Duodenal mucosa (tissue), 2 donors: Measurements from ENCODE around the gene ENPEP.
"Not testable (repeated sequence)": the region's sequence is repeated elsewhere in the genome, so short reads cannot be mapped to it uniquely, and the experiment has no call there.

Experiments used
- H3K27ac ChIP-seq: one replicate; pipeline ENCODE4 v1.7.0; 2013; ENCODE audit warnings: low read depth, low read length
- H3K27me3 ChIP-seq, 2 donors: one replicate each; pipeline ENCODE4 v1.7.0; 2013; ENCODE audit warnings: low read length in 2 of 2, control low read depth in 1 of 2; ENCODE audit not compliant: insufficient read depth in 2 of 2, control insufficient read depth in 1 of 2
- H3K36me3 ChIP-seq, 2 donors: one replicate each; pipeline ENCODE4 v1.7.0; 2013; ENCODE audit warnings: low read length in 2 of 2, control low read depth in 1 of 2; ENCODE audit not compliant: insufficient read depth in 2 of 2, control insufficient read depth in 1 of 2
- H3K4me1 ChIP-seq, 2 donors: one replicate each; pipeline ENCODE4 v1.7.0; 2013; ENCODE audit warnings: low read length in 2 of 2, control low read depth in 1 of 2; ENCODE audit not compliant: insufficient read depth in 2 of 2, control insufficient read depth in 1 of 2
- H3K4me3 ChIP-seq, 2 donors: one replicate each; pipeline ENCODE4 v1.7.0; 2013; ENCODE audit warnings: low read length in 2 of 2, low read depth in 1 of 2
- H3K9ac ChIP-seq, 2 donors: one replicate each; pipeline ENCODE4 v1.7.0; 2013; ENCODE audit warnings: low read length in 2 of 2, low read depth in 1 of 2
- H3K9me3 ChIP-seq, 2 donors: one replicate each; pipeline ENCODE4 v1.7.0; 2013; ENCODE audit warnings: low read length in 2 of 2, control low read depth in 1 of 2; ENCODE audit not compliant: control insufficient read depth in 1 of 2

The ENPEP gene

DNA sequence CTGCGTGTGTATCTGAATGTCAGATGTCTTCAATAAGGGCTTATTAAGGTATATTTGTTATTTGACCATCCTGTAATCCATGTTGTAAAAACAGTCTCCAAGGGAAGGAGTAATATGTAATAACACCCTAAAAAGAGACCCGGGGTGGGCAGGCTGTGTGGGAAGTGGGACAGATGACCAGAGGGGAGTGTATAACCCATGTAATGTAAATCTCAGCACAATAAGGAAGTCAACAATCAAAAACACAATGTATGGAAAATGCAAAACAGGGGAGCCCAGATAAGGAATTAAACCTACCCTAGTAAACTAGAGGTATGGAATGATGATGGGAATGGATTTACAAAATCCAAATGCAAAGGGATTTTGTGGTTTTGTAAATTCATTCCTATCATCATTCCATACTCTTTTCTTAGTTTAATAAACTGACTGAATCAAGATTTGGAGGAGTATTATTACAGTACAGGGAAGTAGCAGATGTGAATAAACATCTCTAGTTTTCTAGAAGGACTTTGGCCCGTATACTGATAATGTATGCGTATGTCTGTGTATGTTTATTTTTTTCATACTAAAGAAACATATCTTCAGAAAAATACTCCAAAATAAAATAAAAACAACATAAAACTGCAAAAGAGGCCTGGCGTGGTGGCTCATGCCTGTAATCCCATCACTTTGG is 15.7 kb upstream of the ENPEP start:
- Histone ChIP-seq H3K27me3 (no peaks in the 10 kb centered on the region), H3K36me3 (no peaks in the 10 kb centered on the region), H3K27ac (no peak overlapping the region), H3K4me3 (peak overlapping the region in 1 of 2 donors; percentile 29), H3K9me3 (no peaks in the 10 kb centered on the region), H3K9ac (no peak overlapping the region), H3K4me1 (peaks cover 18 to 22% of the 10 kb centered on the region in 2 donors)

- no peak overlapping the region for H3K27ac ChIP-seq
- no peak overlapping the region for H3K9ac ChIP-seq
- H3K4me3 ChIP-seq = no peak overlapping the region
- H3K9me3 ChIP-seq = peaks cover 2 to 6% of the 10 kb centered on the region in 2 donors
- H3K27me3 ChIP-seq = no peaks in the 10 kb centered on the region
- H3K4me1 ChIP-seq = no peaks in the 10 kb centered on the region
- no peaks in the 10 kb centered on the region for H3K36me3 ChIP-seq
Observed at GRCh38 chr4:110467400-110467799, 8.6 kb upstream of the ENPEP start.

- Histone ChIP-seq H3K4me1 (peaks cover 4 to 6% of the 10 kb centered on the region in 2 donors), H3K9ac (no peak overlapping the region), H3K27me3 (no peaks in the 10 kb centered on the region), H3K4me3 (no peak overlapping the region), H3K36me3 (no peaks in the 10 kb centered on the region), H3K9me3 (peaks cover 2 to 6% of the 10 kb centered on the region in 2 donors), H3K27ac (no peak overlapping the region)
Observed at GRCh38 chr4:110472583-110473329, 3.2 kb upstream of the ENPEP start.

DNA sequence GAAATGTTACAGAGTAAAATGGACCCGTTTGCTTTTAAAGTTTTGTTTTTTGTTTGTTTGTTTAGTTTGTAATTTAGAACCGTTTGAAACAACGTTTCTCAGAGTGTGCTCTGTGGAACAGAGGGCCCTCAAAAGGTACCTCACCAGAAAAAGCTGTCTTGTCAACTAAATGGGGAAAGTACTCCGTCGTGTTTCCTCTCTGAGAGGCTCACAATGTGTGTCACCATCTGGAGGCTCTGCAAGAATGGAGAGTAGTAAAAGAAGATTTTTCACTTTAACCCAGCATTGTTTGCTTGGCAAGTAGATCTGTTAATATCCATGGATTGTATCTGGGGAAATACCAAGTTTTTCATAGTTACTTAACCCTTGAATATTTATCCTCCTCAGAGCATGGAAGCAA is 1.5 kb upstream of the ENPEP start:
- Histone ChIP-seq H3K4me3 (no peak overlapping the region), H3K27ac (no peak overlapping the region), H3K9ac (no peak overlapping the region), H3K9me3 (peaks cover under 1 to 2% of the 10 kb centered on the region in 2 donors), H3K36me3 (no peaks in the 10 kb centered on the region), H3K27me3 (no peaks in the 10 kb centered on the region), H3K4me1 (peaks cover 4 to 6% of the 10 kb centered on the region in 2 donors)

- H3K27ac ChIP-seq, H3K36me3 ChIP-seq, H3K9ac ChIP-seq: not testable (repeated sequence)
Observed at GRCh38 chr4:110475080-110475479, 875 bp upstream of the ENPEP start.

GRCh38 chr4:110477836-110478235 is 1.9 kb downstream of the ENPEP start:
- H3K9ac ChIP-seq = no peak overlapping the region
- no peaks in the 10 kb centered on the region for H3K27me3 ChIP-seq
- no peak overlapping the region for H3K27ac ChIP-seq
- H3K4me1 ChIP-seq = peaks cover 4 to 6% of the 10 kb centered on the region in 2 donors
- H3K9me3 ChIP-seq = no peaks in the 10 kb centered on the region
- H3K36me3 ChIP-seq = no peaks in the 10 kb centered on the region
- peak overlapping the region; percentile 46 to 84 for H3K4me3 ChIP-seq

More at GRCh38 chr4:110475080-110475479, 875 bp upstream of the ENPEP start:
- H3K4me3 ChIP-seq = peak overlapping the region in 1 of 2 donors; percentile 84
- H3K4me1 ChIP-seq, H3K27me3 ChIP-seq, H3K9me3 ChIP-seq: not testable (repeated sequence)

DNA sequence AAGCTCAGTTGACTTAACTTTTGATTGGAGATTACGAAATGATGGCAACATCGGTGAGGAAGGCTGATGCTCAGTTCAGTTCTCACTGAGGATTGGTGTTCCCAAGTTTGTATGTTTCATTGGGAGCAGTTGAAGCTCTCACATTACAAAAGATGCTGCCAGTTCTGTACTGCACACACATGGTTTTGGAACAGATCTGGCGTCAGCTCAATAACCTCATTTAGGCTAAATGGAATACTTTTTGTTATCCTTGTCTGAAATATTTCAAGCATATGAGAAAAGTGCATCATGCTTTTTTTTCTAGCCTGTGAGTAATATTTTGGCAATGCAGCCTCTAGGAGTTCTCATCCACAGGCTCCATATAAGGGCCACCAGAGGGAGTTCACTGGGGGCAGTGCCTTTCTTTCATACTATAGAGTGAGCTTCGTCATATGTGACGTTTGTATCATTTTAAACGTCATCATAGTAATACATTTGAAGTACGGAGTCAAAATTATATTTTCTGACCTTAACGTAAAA is 4.1 kb downstream of the ENPEP start:
- Histone ChIP-seq H3K4me1 (peaks cover 4 to 6% of the 10 kb centered on the region in 2 donors), H3K27me3 (no peaks in the 10 kb centered on the region), H3K9ac (peak overlapping the region in 1 of 2 donors; percentile 12), H3K27ac (no peak overlapping the region), H3K4me3 (peak overlapping the region; percentile 8 to 53), H3K9me3 (no peaks in the 10 kb centered on the region), H3K36me3 (no peaks in the 10 kb centered on the region)

DNA sequence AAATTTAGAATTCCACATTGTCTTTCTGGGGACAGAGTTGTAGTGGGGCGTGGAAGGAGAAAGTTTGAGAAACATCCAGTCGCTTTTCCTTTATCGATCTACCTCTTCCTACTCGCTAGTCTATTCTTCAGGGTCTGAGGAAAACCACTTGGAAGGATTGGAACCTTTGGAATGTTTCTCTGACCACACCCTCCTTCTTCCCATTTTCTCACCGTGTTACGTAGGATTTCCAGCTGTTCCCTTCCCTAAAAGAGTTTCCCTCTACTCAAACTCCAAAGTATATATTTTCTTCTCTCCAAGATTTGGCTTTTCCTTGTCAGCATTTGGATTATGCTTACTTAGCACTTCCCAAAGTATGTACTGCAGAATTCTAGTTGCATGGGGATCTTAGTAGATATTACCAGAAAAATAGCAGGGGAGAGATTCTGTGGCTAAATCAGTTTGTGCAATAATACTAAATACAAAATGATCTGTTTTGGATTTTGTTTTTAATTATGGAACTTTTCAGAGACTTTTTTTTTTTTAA is 4.9 kb downstream of the ENPEP start:
- no peaks in the 10 kb centered on the region for H3K9me3 ChIP-seq
- no peaks in the 10 kb centered on the region for H3K36me3 ChIP-seq
- H3K27me3 ChIP-seq = no peaks in the 10 kb centered on the region
- H3K4me3 ChIP-seq = peak overlapping the region; percentile 8 to 53
- peak overlapping the region in 1 of 2 donors; percentile 12 for H3K9ac ChIP-seq
- no peaks in the 10 kb centered on the region for H3K4me1 ChIP-seq
- no peak overlapping the region for H3K27ac ChIP-seq

GRCh38 chr4:110483516-110483915 is 7.6 kb downstream of the ENPEP start:
- Histone ChIP-seq H3K9me3 (no peaks in the 10 kb centered on the region), H3K36me3 (no peaks in the 10 kb centered on the region), H3K4me1 (peaks cover 6 to 10% of the 10 kb centered on the region in 2 donors), H3K27ac (no peak overlapping the region), H3K4me3 (no peak overlapping the region), H3K27me3 (no peaks in the 10 kb centered on the region), H3K9ac (no peak overlapping the region)

DNA sequence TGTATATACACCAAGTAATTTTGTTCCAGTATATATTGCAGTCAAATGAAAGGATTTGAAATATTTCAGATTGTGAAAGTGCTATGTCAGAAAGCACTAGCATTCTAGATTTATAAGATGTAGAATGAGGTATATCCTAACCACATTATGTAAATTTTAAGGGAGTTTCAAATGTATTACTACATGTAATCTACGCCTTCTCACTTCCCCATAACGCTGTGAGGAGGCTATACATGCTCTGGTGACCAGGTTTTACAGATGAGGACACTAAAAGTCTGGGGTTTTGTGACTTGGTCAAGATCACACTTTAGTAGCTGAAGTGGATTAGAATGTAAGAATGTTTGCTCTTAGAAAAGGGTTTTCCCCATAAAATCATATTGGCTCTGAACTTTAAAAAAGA is 8.1 kb downstream of the ENPEP start:
- peaks cover 6 to 13% of the 10 kb centered on the region in 2 donors for H3K4me1 ChIP-seq
- no peak overlapping the region for H3K27ac ChIP-seq
- H3K27me3 ChIP-seq = no peaks in the 10 kb centered on the region
- H3K9me3 ChIP-seq = no peaks in the 10 kb centered on the region
- no peak overlapping the region for H3K4me3 ChIP-seq
- H3K36me3 ChIP-seq = no peaks in the 10 kb centered on the region
- H3K9ac ChIP-seq = no peak overlapping the region
